ENCODE results near the gene MYO3B.
A peak's percentile ranks its signal among the peaks of the same experiment; 100 is the strongest.

Gene MYO3B

GRCh38 chr2:170371231-170371998, 193.5 kb downstream of the MYO3B start:
- no peak for DNase-seq (ENCODE audit: low spot score)

DNA sequence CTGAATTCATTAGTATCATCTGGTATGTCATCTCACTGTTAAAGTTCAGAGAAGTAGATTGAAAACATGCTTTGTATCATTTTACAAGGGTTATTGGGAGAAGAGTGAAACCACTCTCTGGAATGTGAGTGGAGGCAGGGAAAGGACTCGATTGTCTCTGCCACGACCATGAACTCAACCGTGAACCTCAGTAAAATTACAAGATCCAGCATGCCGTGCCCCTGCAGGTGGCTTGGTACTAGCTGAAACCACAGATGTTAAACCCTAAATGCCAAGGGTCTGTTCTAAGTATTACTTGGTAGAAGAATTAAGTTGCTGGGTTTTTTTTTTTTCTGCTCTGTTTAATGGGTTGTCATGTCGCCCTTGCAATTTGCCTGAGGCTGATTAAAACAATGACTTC, 197.2 kb downstream of the MYO3B start:
- DNase-seq (ENCODE audit: low spot score), result no peak

DNA sequence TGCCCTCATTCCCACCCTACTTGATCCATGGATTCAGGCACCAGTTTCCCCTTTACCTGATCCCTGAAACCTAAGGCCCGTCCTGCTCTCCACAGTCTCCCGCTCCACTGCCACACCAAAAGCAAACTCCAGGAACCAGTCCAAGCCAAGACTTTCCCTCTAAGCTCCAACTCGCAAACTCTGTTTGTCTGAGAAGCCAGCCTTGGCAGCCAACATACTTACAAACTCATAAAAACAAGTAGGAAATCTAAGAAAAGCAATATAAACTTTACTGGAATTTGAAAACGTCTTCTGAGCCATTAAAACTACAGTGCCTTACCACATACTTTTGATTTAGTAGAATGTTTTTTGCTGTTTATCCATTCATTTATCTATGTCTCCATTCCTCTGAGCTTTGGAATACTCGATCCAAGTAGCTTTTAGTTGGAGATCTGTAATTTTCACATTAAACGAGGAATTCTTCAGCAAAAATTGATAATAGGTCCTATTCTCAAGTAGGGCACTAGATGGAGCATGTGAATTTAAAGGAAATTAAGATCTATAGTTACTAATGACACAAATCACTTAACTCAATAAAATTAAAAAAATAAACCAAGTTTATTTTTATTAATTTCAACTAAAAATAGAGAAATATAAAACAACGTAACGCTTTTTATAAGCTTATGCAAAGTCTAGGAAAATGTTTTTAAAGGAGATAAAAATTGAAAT, 199.7 kb downstream of the MYO3B start:
- no peak for DNase-seq (ENCODE audit: low spot score)

DNA sequence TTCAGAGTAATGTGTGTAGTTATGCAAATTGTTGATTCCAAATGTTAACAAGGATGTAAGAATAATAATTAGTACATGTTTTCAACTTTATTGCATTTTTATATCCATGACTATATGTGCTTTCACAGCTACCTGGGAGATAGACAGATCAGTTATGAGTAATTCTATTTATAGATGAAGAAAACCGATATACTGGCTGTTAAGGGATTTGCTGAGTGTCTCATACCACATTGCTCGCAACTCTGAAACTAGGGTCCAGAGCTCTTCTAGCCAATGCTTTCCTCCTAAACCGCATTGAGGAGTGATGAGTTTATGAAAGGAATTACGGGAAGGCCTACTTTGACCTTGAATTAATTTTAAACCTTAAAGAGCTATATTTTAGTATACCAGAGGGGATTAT, 202.3 kb downstream of the MYO3B start:
- DNase-seq (ENCODE audit: low spot score), result no peak

DNA sequence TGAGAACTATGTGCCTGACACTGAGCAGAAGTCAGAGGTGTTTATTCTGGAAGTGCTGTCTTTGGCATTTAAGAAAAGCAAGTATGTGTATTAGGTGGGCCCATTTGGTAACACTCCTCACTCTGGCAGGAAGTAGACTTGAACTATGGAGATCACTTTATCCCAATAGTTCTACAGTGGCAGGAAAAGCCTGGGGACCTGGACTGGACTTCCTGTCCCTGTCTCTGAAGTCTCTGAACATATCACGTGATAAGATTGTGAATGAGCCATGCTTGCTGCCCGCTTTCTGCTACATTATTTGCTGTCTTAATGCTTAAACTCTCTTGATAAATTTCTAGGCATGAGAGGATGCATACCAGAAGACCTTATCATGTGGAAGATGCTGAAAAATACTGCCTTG, 203.7 kb downstream of the MYO3B start:
- DNase-seq (ENCODE audit: low spot score), result no peak

DNA sequence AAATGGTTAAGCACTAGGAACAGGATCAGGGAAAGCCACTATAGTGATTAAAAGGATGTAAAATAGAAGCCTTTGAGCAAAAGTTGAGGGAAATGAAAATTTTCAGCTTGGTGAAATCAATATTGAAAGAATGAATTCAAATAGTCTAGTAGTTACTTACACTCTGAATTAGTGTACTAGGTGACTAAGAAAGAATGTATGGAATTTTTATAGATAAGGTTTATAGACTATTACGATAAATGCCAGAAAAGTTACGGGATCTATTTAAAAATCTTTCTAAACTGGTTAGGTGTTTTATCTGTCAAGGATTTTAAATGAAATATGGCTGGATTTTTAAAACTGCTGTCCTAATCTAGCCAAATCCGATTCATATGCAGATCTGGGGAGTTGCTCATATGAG, 208.6 kb downstream of the MYO3B start:
- DNase-seq (ENCODE audit: low spot score), result no peak

GRCh38 chr2:170391018-170391417, 213.1 kb downstream of the MYO3B start:
- no peak for DNase-seq (ENCODE audit: low spot score)

DNA sequence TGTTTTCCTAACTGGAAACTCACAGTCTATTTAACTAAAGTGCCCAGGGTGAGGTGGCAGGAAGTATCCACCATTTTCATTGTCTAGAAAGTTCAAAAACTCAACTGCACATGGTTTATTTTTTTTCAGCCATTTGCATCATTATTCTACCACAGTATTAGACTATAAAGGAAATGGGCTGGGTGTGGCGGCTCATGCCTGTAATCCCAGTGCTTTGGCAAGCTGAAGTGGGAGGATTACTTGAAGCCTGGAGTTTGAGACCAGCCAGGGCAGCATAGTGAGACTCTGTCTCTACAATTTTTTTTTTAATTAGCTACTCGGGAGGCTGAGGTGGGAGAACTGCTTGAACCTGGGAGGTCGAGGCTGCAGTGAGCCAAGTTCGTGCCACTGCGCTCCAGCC, 213.8 kb downstream of the MYO3B start:
- DNase-seq (ENCODE audit: low spot score), result no peak

DNA sequence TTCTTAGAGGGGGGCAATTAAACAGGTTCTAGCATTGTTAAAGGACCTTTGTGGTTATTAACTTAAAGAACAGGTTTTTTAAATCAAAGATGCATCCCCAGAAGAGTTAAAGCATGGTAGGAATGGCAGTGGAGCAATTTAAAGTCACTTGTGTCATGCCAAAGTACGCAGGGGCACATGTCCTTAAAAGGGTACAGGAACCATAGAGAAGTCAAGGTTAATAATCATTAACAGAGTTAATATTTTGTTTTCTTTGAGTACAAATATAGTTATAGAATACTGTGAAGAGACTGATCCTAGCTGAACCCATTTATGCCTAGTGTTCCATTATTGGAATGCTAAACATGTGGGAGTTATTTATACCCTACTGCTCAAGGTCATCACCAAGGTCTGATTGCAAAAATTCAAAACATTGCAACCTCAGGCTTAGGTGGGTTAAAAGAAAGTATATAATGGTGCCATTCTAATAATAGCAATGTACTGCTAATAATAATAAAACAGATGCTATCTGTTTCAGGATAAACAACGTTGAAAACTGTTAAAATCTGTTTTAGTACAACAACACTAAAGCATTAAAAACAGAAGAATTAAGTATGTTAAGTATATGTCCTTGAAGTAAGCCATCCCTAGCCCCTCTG, 216.0 kb downstream of the MYO3B start:
- no peak for DNase-seq (ENCODE audit: low spot score)

DNA sequence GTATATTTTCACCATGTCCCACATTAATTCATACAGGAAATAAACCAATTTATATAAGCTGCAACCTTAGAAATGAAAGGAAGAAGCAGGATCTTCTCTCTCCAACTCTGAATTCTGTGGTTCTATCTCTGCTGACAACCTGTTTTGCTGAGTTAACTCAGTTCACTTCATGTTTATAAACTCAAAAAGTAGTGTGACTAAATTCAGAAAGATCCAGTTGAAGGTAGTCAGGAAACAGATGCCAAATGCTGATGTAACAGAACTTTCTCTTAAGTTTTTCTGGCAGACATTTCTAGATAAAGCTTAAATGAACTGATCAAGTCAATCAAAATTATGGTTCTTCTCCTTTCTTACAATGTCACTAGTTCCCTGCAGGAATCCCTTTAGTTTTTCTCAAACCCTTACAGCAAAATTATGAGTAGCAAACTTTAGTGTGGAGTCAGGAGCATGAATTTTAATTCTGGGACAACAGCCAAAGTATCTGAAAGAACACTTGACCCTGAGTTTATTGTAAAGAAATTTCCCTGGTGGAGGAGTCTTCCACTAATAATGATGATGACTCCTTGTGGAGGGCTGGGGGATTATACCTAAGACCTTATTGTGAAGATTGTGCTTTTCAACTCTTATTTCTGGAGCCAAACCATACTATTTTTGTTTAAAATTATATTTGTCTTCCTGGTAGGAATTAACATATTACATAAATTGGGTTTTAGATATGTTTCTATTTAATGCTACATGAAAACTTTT, 216.9 kb downstream of the MYO3B start:
- no peak for DNase-seq (ENCODE audit: low spot score)

GRCh38 chr2:170396799-170397459, 219.0 kb downstream of the MYO3B start:
- no peak for DNase-seq (ENCODE audit: low spot score)

- DNase-seq (ENCODE audit: low spot score), result no peak
These were observed 223.2 kb downstream of the MYO3B start for GRCh38 chr2:170401187-170401586.

DNA sequence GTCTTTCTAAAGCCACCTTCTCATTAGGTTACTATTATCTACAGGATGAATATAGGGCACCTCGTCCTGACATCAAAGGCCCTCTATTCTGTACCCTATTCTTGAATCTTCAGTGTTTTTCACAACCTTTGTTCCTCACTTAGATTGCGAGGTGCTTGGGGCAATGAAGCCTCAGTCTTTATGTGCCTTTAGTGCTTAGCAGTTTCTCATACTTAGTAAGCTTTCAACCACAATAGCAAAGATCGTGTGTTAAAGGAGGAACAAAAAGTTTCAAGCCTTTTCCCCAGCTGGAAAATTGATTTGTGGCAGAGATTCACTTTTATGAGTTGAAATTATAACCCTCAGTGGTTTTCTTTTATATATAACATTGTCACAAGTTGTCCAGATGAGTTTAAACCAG, 226.9 kb downstream of the MYO3B start:
- no peak for DNase-seq (ENCODE audit: low spot score)

GRCh38 chr2:170405326-170405725, 227.4 kb downstream of the MYO3B start:
- no peak for DNase-seq (ENCODE audit: low spot score)

DNA sequence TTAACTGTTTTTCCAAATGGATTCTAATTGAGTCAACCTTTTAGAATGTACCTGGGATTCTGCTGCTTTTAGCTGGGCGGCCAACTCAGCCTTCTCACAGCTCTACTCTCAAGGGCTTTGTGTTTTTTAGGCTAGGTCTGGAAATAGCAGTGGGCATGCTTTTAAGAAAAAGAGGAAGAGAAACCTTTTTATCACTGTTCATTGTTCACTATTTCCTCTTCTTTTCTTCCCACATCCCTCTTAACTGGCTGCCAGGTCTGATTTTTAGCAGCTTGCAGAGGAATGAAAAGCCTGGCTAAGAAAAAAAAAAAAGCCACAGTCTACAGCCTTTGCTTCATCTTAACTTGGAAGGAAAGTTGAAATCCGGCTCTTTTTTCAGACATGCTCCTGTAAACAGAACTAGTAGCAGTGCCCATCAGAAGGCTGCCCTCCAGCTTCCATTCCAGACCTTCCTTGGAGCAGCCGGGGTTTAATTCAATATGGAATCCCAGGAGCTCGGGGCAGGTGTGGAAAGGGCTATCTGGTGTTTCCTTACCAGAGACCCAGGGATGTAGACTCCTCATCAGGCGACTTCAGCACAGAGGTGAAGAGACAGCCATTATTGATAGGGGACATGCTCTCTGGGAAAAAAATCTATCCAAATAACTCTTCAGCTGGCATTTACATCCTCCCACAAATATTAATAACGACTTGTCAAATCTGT, 230.7 kb downstream of the MYO3B start:
- no peak for DNase-seq (ENCODE audit: low spot score)

DNA sequence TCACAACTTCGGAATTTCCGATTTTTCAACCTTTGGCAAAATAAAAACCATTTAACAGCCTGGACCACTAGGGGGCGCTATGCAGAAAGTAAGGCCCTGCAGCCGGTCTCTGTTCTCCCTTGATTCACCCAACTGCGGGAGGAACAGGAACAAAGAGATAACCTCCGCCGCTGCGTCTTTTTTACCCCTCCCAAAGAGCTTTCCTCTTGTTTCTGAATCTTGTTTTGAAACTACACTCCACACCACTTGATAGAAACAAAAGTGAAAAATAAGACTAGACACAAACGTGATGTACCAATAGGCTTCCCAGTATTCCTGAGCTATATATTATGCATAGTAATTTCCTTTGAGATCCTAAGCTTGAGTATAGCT, 231.2 kb downstream of the MYO3B start:
- peak; percentile 58 for DNase-seq (ENCODE audit: low spot score)

DNA sequence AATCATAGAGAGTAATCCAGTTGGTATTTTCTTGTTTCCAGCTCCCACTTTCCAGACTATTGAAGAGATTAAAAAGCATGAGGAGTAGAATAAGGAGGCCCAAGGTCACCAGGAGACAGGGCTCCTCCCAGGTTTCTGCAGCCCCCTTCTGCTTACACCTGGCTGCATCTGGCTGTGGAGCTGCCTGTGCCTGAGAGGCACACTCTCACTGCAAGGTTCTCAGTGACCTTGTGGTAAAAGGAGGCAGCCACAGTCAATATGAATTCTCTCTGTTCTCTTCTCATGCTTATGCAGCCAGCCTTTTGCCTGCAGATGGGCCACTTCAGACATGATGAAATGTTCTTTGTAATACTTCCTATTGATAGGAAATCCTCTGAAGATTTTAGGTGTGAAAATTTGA, 233.7 kb downstream of the MYO3B start:
- DNase-seq (ENCODE audit: low spot score), result no peak

- DNase-seq (ENCODE audit: low spot score), result no peak
These were observed 243.2 kb downstream of the MYO3B start for GRCh38 chr2:170420961-170421687.

GRCh38 chr2:170423919-170424318, 246.0 kb downstream of the MYO3B start:
- no peak for DNase-seq (ENCODE audit: low spot score)

DNA sequence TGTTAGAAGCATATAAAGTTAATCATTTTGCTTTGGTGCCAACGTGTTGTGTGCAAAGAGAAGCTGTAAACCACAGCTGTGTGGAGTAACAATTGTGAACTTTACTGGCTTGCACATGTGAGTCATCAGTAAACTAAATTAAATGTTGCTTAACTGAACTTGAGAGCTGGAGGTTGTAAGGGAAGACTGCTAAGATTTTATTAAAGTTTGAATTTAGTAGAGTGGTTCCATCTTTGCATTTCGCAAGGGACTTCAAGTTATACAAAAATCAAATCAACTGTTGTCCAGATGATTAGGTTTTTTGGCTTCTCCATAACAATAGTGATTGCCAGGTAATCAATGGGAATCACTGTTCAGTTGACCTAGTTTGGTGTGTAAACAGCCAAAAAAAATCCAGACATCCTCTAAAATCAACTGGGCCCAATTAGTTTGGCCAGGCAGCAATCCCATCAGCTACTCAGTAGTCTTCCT, 247.4 kb downstream of the MYO3B start:
- DNase-seq (ENCODE audit: low spot score), result no peak

DNA sequence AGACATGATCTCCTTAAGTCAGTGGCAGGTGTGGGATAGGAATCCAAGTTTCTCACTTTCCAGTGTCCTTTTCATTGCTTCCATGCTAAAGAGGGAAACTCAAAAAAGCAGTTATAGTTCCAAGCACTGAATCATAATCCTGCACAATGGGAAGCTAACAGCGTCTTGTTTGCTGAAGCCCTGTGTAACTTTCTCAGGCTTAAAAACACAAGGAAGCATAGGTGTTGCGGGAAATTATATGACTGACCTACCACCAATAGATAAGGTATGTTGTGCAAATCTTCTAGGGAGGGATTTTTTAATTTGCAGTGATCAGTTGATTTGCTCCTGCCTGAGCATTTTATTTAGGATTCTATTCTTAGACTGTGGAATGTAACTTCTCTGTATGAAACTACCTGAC, 250.9 kb downstream of the MYO3B start:
- no peak for DNase-seq (ENCODE audit: low spot score)

All from putamen (tissue), 1 donor.